Testis (tissue), 3 donors: ENCODE data around the gene DAP. TPM values are rescaled to one million over a fixed set of nuclear protein-coding genes. Genes with fewer than 3 reads are reported as not detected.

Experiments used
- DNase-seq: peaks from one replicate; pipeline ENCODE4 v3.0.0-alpha.2; 2019
- H3K27ac ChIP-seq, 2 donors: fragments of 200-600 bp; sonication (generic); one replicate each; pipeline ENCODE4 v1.5.1; 2019
- H3K27me3 ChIP-seq: fragments of 200-600 bp; sonication (generic); one replicate; pipeline ENCODE4 v1.5.1; 2019
- H3K36me3 ChIP-seq: fragments of 200-600 bp; sonication (generic); one replicate; pipeline ENCODE4 v1.5.1; 2017; ENCODE audit warnings: low read depth; ENCODE audit errors: missing control alignments
- H3K4me1 ChIP-seq: fragments of 200-600 bp; sonication (generic); one replicate; pipeline ENCODE4 v1.5.1; 2019
- H3K4me3 ChIP-seq, 2 donors: fragments of 200-600 bp; sonication (generic); one replicate each; pipeline ENCODE4 v1.5.1; 2017 to 2019
- H3K9me3 ChIP-seq: fragments of 200-600 bp; sonication (generic); one replicate; pipeline ENCODE4 v1.5.1; 2017
- CTCF ChIP-seq, 3 experiments: fragments of 450-650 bp in 2 of 3; fragments of 200-600 bp in 1 of 3; sonication (generic) in 1 of 3; IDR thresholded peaks; one replicate each; pipeline ENCODE4 v1.5.1; 2016 to 2019; ENCODE audit warnings: antibody characterized with exemption in 3 of 3, mild to moderate bottlenecking in 2 of 3, moderate library complexity in 1 of 3
- POLR2A ChIP-seq: fragments of 450-650 bp; IDR thresholded peaks from one replicate; pipeline ENCODE4 v1.6.1; 2017; ENCODE audit warnings: antibody characterized with exemption, mild to moderate bottlenecking, moderate library complexity
- WGBS, 2 donors: methylation state at CpG; one replicate each; pipeline ENCODE4 v1.1.5; 2018; 5-methylcytosine and 5-hydroxymethylcytosine counted together
- intact Hi-C: fragments of 100-400 bp; cut with DNase I; formaldehyde crosslinking; loops from one replicate; pipeline ENCODE4 v1.15.1; 2023; ENCODE audit warnings: low total_unique reads
- polyA plus RNA-seq: library from polyadenylated mRNA; stranded (reverse); fragments of 350-450 nt; fragmentation: Illumina TruSeq; extraction: RNeasy Lipid Tissue Mini Kit (QIAGEN cat#74804); gene quantifications from one replicate; pipeline ENCODE4 v1.2.3, GENCODE V29; 2014; ENCODE audit warnings: low read depth, low replicate concordance; ENCODE audit not compliant: insufficient read depth
- total RNA-seq, 2 donors: library from RNA; depleted of rRNA; stranded (reverse); fragments of >200 nt; gene quantifications; one replicate each; pipeline ENCODE4 v1.2.3, GENCODE V29; 2016

DAP gene
- total and polyA plus RNA-seq, 3 donors from 2014 or later, result 46.3 to 92.2 (median 48.1) TPM

GRCh38 chr5:10660720-10661387 lies 100.2 kb downstream of the DAP start:
- H3K4me1 ChIP-seq, result peaks cover 3% of the 10 kb centered on the region
- intact Hi-C loops, result no loop called here
- H3K4me3 ChIP-seq, result no peak overlapping the region
- no peak overlapping the region for H3K27ac ChIP-seq
- H3K27me3 ChIP-seq, result no peaks in the 10 kb centered on the region
- no peaks in the 10 kb centered on the region for H3K36me3 ChIP-seq
- no peaks in the 10 kb centered on the region for H3K9me3 ChIP-seq
- 92 to 95% methylated on average over 13 to 15 of the region's 15 CpGs for WGBS, 2 donors
- TF ChIP-seq CTCF (IDR thresholded peaks at IDR 0.05), result no peak
- TF ChIP-seq POLR2A, result no peak
- no peak for DNase-seq

DNA sequence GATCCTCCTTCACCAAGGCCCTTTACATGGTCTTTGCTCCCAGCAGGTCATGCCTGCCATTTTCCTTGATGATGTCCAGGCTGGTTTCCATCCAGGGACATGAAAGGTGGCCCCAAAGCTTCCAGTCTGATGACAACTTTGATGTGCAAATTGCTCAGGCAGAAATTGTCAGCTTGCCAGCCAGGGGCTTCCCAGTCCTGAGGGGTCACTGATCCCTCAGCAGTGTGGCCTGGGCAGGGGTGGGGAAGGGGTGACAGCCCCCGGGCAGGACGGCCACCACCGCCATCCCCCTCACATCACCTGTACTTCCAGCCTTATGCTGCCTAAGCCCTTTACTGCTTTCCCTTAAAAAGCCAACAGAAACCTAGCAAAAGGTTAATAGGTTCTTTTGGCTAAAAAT lies 100.9 kb downstream of the DAP start:
- DNase-seq, result no peak
- Histone ChIP-seq H3K27me3 (no peaks in the 10 kb centered on the region), H3K4me3 (no peak overlapping the region), H3K9me3 (no peaks in the 10 kb centered on the region), H3K4me1 (peaks cover 3% of the 10 kb centered on the region), H3K27ac (no peak overlapping the region), H3K36me3 (no peaks in the 10 kb centered on the region)
- intact Hi-C loops, result no loop called here
- no peak for TF ChIP-seq POLR2A
- TF ChIP-seq CTCF (IDR thresholded peaks at IDR 0.05), result no peak
- 91 to 95% methylated on average over 3 of the region's 3 CpGs for WGBS, 2 donors

DNA sequence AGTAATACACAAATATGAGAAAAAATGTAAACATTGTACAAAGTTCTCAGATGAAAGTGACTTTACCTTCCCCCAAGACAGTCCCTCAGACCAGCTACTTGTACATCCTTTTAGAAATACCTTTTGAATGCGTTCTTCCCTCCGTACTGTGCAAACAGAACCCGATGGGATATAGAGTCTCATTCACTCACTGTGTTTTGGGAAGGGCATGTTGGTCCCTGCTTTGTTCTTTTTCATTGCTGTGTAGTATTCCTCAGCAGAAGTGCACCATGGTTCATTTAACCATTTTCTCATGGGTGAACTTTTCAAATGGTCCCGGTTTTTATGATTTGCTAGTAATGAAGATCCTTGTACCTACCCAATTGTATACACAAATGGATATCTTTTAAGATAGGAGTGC lies 102.8 kb downstream of the DAP start:
- intact Hi-C loops, result no loop called here
- H3K9me3 ChIP-seq, result no peaks in the 10 kb centered on the region
- H3K4me1 ChIP-seq, result no peaks in the 10 kb centered on the region
- WGBS, 2 donors, result 81 to 84% methylated on average over 4 of the region's 4 CpGs
- no peak overlapping the region for H3K27ac ChIP-seq
- H3K4me3 ChIP-seq, result no peak overlapping the region
- DNase-seq, result no peak
- no peaks in the 10 kb centered on the region for H3K27me3 ChIP-seq
- H3K36me3 ChIP-seq, result no peaks in the 10 kb centered on the region
- TF ChIP-seq CTCF (IDR thresholded peaks at IDR 0.05), result no peak
- TF ChIP-seq POLR2A, result no peak

DNA sequence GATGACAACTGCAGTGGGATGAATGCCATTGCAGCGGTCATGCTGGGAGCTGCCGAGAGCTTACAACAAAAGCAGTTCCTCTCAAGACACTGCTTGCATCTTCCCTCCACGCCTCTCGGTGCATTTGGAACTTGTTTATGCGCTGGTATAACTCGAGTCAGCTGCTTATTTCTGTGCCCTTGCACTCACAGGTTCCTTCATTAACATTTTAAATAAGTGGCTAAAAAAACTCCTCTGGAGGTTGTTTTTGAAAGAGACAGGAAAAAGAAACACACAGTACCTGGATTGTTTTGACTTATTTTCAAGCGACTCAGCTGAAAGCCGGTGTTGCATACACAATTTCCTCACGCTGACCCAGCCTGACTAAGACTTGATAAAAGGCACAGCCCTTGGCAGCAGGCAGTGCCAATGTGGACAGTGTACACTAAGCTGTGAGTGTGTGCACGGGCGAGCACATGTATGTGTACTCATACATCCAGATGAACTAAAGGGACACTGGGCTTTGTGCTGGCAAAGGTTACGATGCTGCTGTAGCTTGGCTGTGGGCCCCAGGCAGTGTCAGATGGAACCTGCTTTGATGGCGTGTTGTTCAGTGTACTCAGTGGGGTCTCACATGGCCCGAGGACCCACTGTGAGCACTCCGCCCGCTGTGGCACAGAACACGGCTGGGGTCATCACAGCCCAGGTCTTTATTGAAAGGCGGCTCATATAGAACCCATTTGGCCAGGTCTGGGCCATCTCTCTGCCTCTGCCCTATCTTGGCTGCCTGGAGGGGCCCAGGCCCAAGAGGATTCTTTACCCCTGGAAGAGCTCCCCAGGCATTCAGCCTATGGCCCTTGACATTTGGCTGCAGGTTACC lies 104.8 kb downstream of the DAP start:
- H3K27ac ChIP-seq, result no peak overlapping the region
- no peaks in the 10 kb centered on the region for H3K27me3 ChIP-seq
- H3K36me3 ChIP-seq, result no peaks in the 10 kb centered on the region
- 87 to 88% methylated on average over 11 to 18 of the region's 18 CpGs for WGBS, 2 donors
- no peak for DNase-seq
- no peaks in the 10 kb centered on the region for H3K4me1 ChIP-seq
- TF ChIP-seq POLR2A (no peak), CTCF (IDR thresholded peaks at IDR 0.05) (no peak)
- no peak overlapping the region for H3K4me3 ChIP-seq
- intact Hi-C loops, result no loop called here
- H3K9me3 ChIP-seq, result no peaks in the 10 kb centered on the region
